ENCODE measurements around the gene CARMIL1. TPM values are rescaled to one million over a fixed set of nuclear protein-coding genes. Genes with fewer than 3 reads are reported as not detected.

Gene CARMIL1
- total RNA-seq, 2 donors from 2014 or later: 11.9 to 13.7 TPM

DNA sequence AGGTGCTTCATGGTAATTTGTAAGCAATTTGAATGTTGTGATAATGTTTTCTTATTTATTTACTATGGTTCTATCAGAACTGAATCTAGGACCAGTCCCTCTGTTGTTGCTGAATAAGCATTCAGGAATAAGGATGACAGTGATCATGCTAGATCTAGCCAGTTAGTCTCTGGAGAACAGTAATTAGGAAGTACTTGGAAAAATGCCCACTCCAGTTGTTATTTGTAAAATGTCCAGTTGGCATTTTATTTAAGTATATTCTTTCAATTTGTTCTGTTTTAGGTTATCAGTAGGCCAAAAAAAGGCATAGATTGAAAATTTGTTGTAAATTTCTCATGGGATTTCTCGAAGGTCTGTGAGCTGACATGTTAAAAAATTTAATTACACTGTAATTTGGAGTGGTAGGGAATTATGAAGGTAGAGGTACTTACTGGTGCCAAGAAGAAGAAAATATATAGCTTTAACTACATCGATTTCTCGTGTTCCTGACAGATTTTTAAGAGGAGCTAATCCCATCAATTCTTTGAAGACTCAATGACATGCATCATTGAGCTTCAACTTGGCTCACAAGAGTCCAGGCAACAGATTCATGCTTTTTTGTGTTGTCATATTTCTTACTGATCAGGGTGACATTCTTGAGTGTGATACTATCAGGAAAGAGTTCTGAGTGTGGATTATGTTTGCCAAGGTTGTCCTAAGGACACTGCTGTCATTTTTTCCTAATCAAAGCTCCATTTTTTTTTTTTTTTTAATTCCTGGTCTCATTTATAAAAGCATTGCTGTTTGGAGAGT is 177.3 kb downstream of the CARMIL1 start:
- Histone ChIP-seq H3K4me3 (no peak overlapping the region), H3K4me1 (no peaks in the 10 kb centered on the region)
- intact Hi-C loops (cut with DNase I): no loop called here

DNA sequence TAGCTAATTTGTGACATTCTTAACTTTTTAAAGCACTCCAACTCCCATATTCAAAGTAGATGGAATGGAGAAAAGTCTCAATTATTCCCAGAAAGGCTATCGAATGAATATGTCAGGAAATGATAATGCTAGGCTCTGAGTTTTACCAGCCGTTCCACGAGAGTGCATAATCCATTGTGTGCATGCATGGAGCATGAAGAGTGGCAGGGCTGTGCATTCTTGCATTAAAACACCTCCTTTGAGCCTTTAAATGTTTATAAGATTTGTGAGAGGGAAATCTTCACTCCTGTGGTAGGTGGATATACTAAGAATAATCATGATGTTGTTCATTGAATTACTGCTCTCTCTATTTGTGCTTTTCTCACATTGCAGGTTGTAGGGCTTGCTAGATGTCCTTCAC is 178.3 kb downstream of the CARMIL1 start:
- intact Hi-C loops (cut with DNase I): no loop called here
- no peak overlapping the region for H3K27ac ChIP-seq
- no peak for TF ChIP-seq POLR2A (IDR thresholded peaks at IDR 0.05)
- WGBS, 2 donors: 92 to 97% methylated on average over 3 of the region's 3 CpGs
- H3K9me3 ChIP-seq: no peaks in the 10 kb centered on the region
- H3K4me1 ChIP-seq: no peaks in the 10 kb centered on the region
- H3K36me3 ChIP-seq (replicated peaks in 1 of 2; ENCODE audit: insufficient read depth in 1 of 2, low read depth in 2 of 2): no peaks in the 10 kb centered on the region
- DNase-seq (no peak), ATAC-seq (no peak)
- no peak overlapping the region for H3K4me3 ChIP-seq
- no peaks in the 10 kb centered on the region for H3K27me3 ChIP-seq

More for the DNA sequence above, 177.3 kb downstream of the CARMIL1 start:
- WGBS, 2 donors: 65 to 83% methylated on average over 3 of the region's 3 CpGs
- Histone ChIP-seq H3K27me3 (no peaks in the 10 kb centered on the region), H3K27ac (no peak overlapping the region), H3K9me3 (no peaks in the 10 kb centered on the region), H3K36me3 (replicated peaks in 1 of 2; ENCODE audit: insufficient read depth in 1 of 2, low read depth in 2 of 2) (no peaks in the 10 kb centered on the region)
- ATAC-seq (no peak), DNase-seq (no peak)
- TF ChIP-seq, protein P1, sequence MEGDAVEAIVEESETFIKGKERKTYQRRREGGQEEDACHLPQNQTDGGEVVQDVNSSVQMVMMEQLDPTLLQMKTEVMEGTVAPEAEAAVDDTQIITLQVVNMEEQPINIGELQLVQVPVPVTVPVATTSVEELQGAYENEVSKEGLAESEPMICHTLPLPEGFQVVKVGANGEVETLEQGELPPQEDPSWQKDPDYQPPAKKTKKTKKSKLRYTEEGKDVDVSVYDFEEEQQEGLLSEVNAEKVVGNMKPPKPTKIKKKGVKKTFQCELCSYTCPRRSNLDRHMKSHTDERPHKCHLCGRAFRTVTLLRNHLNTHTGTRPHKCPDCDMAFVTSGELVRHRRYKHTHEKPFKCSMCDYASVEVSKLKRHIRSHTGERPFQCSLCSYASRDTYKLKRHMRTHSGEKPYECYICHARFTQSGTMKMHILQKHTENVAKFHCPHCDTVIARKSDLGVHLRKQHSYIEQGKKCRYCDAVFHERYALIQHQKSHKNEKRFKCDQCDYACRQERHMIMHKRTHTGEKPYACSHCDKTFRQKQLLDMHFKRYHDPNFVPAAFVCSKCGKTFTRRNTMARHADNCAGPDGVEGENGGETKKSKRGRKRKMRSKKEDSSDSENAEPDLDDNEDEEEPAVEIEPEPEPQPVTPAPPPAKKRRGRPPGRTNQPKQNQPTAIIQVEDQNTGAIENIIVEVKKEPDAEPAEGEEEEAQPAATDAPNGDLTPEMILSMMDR (IDR thresholded peaks at IDR 0.05): no peak
- TF ChIP-seq POLR2A (IDR thresholded peaks at IDR 0.05): no peak

DNA sequence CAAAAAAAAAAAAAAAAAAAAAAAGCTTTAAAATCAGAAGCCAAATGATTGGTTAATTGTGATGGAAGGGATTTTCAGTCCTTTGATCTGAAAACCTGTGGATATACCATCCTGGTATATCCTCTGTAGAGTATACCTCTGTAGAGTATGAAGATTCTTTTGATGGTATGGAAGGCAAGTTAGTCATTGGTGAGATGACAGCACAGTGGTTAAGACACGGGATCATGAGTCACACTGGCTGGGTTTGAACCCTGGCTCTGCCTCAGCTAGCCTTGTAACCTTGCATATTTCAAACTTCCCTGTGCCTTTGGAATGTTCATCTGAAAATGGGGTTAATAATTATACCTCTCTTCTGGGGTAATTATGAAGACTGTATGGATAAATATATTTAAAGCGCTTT is 179.3 kb downstream of the CARMIL1 start:
- DNase-seq: no peak
- Histone ChIP-seq H3K27me3 (no peaks in the 10 kb centered on the region), H3K4me3 (no peak overlapping the region), H3K4me1 (no peaks in the 10 kb centered on the region), H3K27ac (no peak overlapping the region), H3K9me3 (no peaks in the 10 kb centered on the region), H3K36me3 (replicated peaks in 1 of 2; ENCODE audit: insufficient read depth in 1 of 2, low read depth in 2 of 2) (no peaks in the 10 kb centered on the region)
- WGBS, 2 donors: 77% methylated on average over 2 of the region's 2 CpGs
- intact Hi-C loops (cut with DNase I): no loop called here
- no peak for ATAC-seq
- TF ChIP-seq, protein P1 (IDR thresholded peaks at IDR 0.05): no peak
- no peak for TF ChIP-seq POLR2A (IDR thresholded peaks at IDR 0.05)

DNA sequence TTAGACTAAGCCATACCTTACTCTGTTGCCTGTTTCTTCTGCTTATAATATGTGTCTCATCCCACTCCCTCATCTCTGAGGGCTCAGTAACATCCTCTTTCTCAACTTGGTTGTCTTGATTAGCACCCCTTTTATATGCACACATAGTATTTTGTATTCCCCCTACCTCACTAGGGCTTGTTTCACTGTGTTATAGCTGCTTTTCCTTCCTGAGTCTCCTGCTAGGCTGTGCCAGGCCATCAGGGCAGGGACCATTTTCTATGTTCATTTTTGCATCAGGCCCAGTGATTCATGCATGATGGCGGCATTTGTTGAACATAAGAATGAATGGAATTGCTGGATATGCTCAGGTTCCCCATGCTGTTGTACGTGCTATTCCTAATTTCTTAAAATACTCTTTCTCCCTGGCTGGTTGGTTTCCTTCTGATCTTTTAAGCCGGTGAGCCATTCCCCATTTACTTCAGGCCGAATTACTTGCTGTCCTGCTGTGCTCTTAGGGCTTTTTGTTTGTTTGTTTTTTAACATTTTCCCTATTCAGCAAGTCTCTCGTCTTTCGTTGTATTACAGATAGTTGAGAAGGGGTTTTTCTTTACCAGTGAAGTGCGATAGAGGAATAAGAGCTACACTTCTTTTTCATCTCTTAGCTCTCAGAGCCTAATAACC is 183.2 kb downstream of the CARMIL1 start:
- 85 to 91% methylated on average over 7 of the region's 7 CpGs for whole genome bisulfite sequencing, 2 donors

DNA sequence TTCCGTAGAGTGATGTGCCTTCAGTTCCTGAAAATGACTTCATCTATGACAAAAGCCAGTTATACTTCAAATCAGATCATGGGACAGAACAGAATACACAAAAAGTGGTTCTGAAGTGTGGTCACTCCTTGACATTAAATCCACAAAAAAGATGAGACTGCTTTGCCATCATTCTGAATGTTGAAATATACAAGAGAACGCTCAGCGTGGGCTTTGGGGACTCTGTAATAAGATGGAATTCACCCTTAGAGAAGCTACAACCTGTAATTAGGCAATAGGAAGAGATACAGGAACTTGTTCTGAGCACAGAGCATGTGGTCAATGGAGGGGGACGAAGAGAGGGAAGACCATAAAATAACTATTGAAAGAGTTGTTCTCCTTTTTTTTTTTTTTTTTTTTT is 184.3 kb downstream of the CARMIL1 start:
- no peak overlapping the region for H3K4me3 ChIP-seq
- WGBS, 2 donors: 82 to 96% methylated on average over 4 of the region's 4 CpGs
- DNase-seq (no peak), ATAC-seq (no peak)
- no peaks in the 10 kb centered on the region for H3K27me3 ChIP-seq
- H3K4me1 ChIP-seq: no peaks in the 10 kb centered on the region
- TF ChIP-seq POLR2A (IDR thresholded peaks at IDR 0.05): no peak
- TF ChIP-seq, protein P1 (IDR thresholded peaks at IDR 0.05): no peak
- H3K27ac ChIP-seq: no peak overlapping the region
- no peaks in the 10 kb centered on the region for H3K36me3 ChIP-seq (replicated peaks in 1 of 2; ENCODE audit: insufficient read depth in 1 of 2, low read depth in 2 of 2)
- intact Hi-C loops (cut with DNase I): no loop called here
- H3K9me3 ChIP-seq: no peaks in the 10 kb centered on the region

More for the DNA sequence above, 183.2 kb downstream of the CARMIL1 start:
- Histone ChIP-seq H3K4me1 (no peaks in the 10 kb centered on the region), H3K4me3 (no peak overlapping the region), H3K9me3 (no peaks in the 10 kb centered on the region), H3K27ac (no peak overlapping the region), H3K36me3 (replicated peaks in 1 of 2; ENCODE audit: insufficient read depth in 1 of 2, low read depth in 2 of 2) (no peaks in the 10 kb centered on the region), H3K27me3 (no peaks in the 10 kb centered on the region)
- no peak for TF ChIP-seq POLR2A (IDR thresholded peaks at IDR 0.05)
- TF ChIP-seq, protein P1 (IDR thresholded peaks at IDR 0.05): no peak
- no peak for ATAC-seq
- DNase-seq: no peak
- intact Hi-C loops (cut with DNase I): no loop called here
